Middle frontal gyrus (tissue), 1 donor: ENCODE data around the gene BMP2K.

Source experiments
- DNase-seq: peaks from one replicate; pipeline ENCODE4 v3.0.0-alpha.2; 2015; ENCODE audit warnings: low spot score; ENCODE audit errors: extremely low spot score

BMP2K gene

GRCh38 chr4:78776079-78776728 is at the start of gene BMP2K:
TSS of gene BMP2K (plus strand) at chr4:78776350. CDS start at chr4:78776544, 194 bp downstream.
- DNase-seq = peak; percentile 11

GRCh38 chr4:78726546-78726945 is 49.6 kb upstream of the BMP2K start:
- no peak for DNase-seq

GRCh38 chr4:78732332-78733104 is 43.6 kb upstream of the BMP2K start:
- no peak for DNase-seq

- DNase-seq = no peak
Observed at GRCh38 chr4:78734441-78735162, 41.5 kb upstream of the BMP2K start.

- DNase-seq = no peak
Observed at GRCh38 chr4:78735697-78736096, 40.5 kb upstream of the BMP2K start.

GRCh38 chr4:78737035-78737434 is 39.1 kb upstream of the BMP2K start:
- peak; percentile 9 for DNase-seq

GRCh38 chr4:78737973-78738372 is 38.2 kb upstream of the BMP2K start:
- no peak for DNase-seq

- no peak for DNase-seq
Observed at GRCh38 chr4:78742300-78742699, 33.9 kb upstream of the BMP2K start.

- no peak for DNase-seq
Observed at GRCh38 chr4:78747475-78747922, 28.7 kb upstream of the BMP2K start.

GRCh38 chr4:78748381-78748780 is 27.8 kb upstream of the BMP2K start:
- DNase-seq = no peak

GRCh38 chr4:78749258-78749971 is 26.7 kb upstream of the BMP2K start:
- no peak for DNase-seq

- no peak for DNase-seq
Observed at GRCh38 chr4:78749972-78750727, 26.0 kb upstream of the BMP2K start.

- no peak for DNase-seq
Observed at GRCh38 chr4:78753091-78753490, 23.1 kb upstream of the BMP2K start.

- no peak for DNase-seq
Observed at GRCh38 chr4:78754872-78755271, 21.3 kb upstream of the BMP2K start.

- no peak for DNase-seq
Observed at GRCh38 chr4:78756137-78756536, 20.0 kb upstream of the BMP2K start.

GRCh38 chr4:78756776-78757175 is 19.4 kb upstream of the BMP2K start:
- no peak for DNase-seq

- DNase-seq = no peak
Observed at GRCh38 chr4:78757574-78757973, 18.6 kb upstream of the BMP2K start.

GRCh38 chr4:78758085-78758484 is 18.1 kb upstream of the BMP2K start:
- no peak for DNase-seq

GRCh38 chr4:78762529-78762928 is 13.6 kb upstream of the BMP2K start:
- DNase-seq = no peak

GRCh38 chr4:78763251-78763650 is 12.9 kb upstream of the BMP2K start:
- DNase-seq = no peak
